Measurements from ENCODE around the gene GNGT2.

GNGT2 gene

GRCh38 chr17:49210158-49211029 lies at the start of gene GNGT2, which contains the start of gene ABI3:
Gene GNGT2, minus strand, starts transcription at chr17:49210574. Its CDS starts 3,152 bp downstream, at chr17:49207422.
Gene ABI3, plus strand, starts transcription at chr17:49210707. Its CDS starts 18 bp downstream, at chr17:49210725.
- no CpG with 5 or more reads among the region's 22 CpGs for WGBS (ENCODE audit: insufficient coverage, insufficient read length)
- no peak within 1 kb of the TSS for H3K4me3 ChIP-seq (ENCODE audit: low read length)
- H3K36me3 ChIP-seq (ENCODE audit: control insufficient read depth, insufficient read depth, low read length) = no peaks in the 10 kb centered on the region
- no peaks in the 10 kb centered on the region for H3K27me3 ChIP-seq (ENCODE audit: control insufficient read depth, insufficient read depth, low read length)
- H3K9me3 ChIP-seq (ENCODE audit: control insufficient read depth, insufficient read depth, low read length) = no peaks in the 10 kb centered on the region
- no peak for DNase-seq (ENCODE audit: low read depth, low spot score)
- H3K4me1 ChIP-seq (ENCODE audit: control insufficient read depth, insufficient read depth, low read length) = peaks cover 1% of the 10 kb centered on the region
- no peak within 1 kb of the TSS for H3K27ac ChIP-seq (ENCODE audit: low read length)

DNA sequence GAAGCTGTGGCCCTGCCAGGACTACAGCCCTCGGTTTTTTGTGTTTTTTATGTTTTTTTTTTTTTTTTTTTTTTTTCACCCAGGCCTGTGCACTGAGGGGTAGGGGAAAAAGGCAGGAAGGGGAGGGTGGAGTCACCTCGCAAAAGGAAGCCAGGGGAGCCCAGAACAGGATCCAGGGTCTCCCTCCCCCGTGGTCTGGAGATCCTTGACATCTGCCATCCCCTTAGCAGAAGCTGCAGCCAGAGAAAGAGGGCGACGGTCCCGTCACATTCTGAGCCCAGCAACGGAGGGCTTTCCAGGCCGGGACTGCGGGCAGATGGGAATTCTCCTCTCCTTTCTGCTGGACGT lies 49.3 kb upstream of the GNGT2 start:
- no peaks in the 10 kb centered on the region for H3K4me1 ChIP-seq (ENCODE audit: control insufficient read depth, insufficient read depth, low read length)
- no peaks in the 10 kb centered on the region for H3K36me3 ChIP-seq (ENCODE audit: control insufficient read depth, insufficient read depth, low read length)
- DNase-seq (ENCODE audit: low read depth, low spot score) = no peak
- H3K4me3 ChIP-seq (ENCODE audit: low read length) = peak overlapping the region; percentile 40; the same call in 1 of the 2 replicates
- H3K27me3 ChIP-seq (ENCODE audit: control insufficient read depth, insufficient read depth, low read length) = no peaks in the 10 kb centered on the region
- WGBS (ENCODE audit: insufficient coverage, insufficient read length) = no CpG with 5 or more reads among the region's 10 CpGs
- no peaks in the 10 kb centered on the region for H3K9me3 ChIP-seq (ENCODE audit: control insufficient read depth, insufficient read depth, low read length)
- H3K27ac ChIP-seq (ENCODE audit: low read length) = no peak overlapping the region

- DNase-seq (ENCODE audit: low read depth, low spot score) = no peak
- Histone ChIP-seq H3K4me3 (ENCODE audit: low read length) (no peak overlapping the region), H3K9me3 (ENCODE audit: control insufficient read depth, insufficient read depth, low read length) (no peaks in the 10 kb centered on the region), H3K36me3 (ENCODE audit: control insufficient read depth, insufficient read depth, low read length) (no peaks in the 10 kb centered on the region), H3K4me1 (ENCODE audit: control insufficient read depth, insufficient read depth, low read length) (no peaks in the 10 kb centered on the region), H3K27ac (ENCODE audit: low read length) (no peak overlapping the region), H3K27me3 (ENCODE audit: control insufficient read depth, insufficient read depth, low read length) (no peaks in the 10 kb centered on the region)
- no CpG with 5 or more reads among the region's 3 CpGs for WGBS (ENCODE audit: insufficient coverage, insufficient read length)
Observed at GRCh38 chr17:49258394-49258793, 48.0 kb upstream of the GNGT2 start.

GRCh38 chr17:49255125-49255524 lies 44.8 kb upstream of the GNGT2 start:
- H3K4me1 ChIP-seq (ENCODE audit: control insufficient read depth, insufficient read depth, low read length) = no peaks in the 10 kb centered on the region
- no peak for DNase-seq (ENCODE audit: low read depth, low spot score)
- H3K27me3 ChIP-seq (ENCODE audit: control insufficient read depth, insufficient read depth, low read length) = no peaks in the 10 kb centered on the region
- no peaks in the 10 kb centered on the region for H3K9me3 ChIP-seq (ENCODE audit: control insufficient read depth, insufficient read depth, low read length)
- H3K27ac ChIP-seq (ENCODE audit: low read length) = no peak overlapping the region
- H3K36me3 ChIP-seq (ENCODE audit: control insufficient read depth, insufficient read depth, low read length) = no peaks in the 10 kb centered on the region
- no peak overlapping the region for H3K4me3 ChIP-seq (ENCODE audit: low read length)
- WGBS (ENCODE audit: insufficient coverage, insufficient read length) = no CpG with 5 or more reads among the region's 5 CpGs

DNA sequence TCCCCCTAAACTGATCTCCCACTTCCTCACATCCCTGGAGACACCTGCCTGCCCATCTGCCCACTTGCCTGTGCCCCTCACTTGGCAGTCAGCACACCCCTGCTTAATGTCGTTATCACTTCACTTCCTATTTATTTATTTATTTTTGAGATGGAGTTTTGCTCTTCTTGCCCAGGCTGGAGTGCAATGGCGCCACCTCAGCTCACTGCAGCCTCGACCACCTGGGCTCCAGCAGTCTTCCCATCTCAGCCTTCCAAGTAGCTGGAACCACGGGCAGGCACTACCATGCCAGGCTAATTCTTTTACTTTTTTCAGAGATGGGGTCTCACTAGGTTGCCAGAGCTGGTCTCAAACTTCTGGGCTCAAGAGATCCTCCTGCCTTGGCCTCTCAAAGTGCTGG lies 43.7 kb upstream of the GNGT2 start:
- no CpG with 5 or more reads among the region's 4 CpGs for WGBS (ENCODE audit: insufficient coverage, insufficient read length)
- no peak for DNase-seq (ENCODE audit: low read depth, low spot score)
- H3K4me1 ChIP-seq (ENCODE audit: control insufficient read depth, insufficient read depth, low read length) = no peaks in the 10 kb centered on the region; the same call in 1 of the 2 replicates

DNA sequence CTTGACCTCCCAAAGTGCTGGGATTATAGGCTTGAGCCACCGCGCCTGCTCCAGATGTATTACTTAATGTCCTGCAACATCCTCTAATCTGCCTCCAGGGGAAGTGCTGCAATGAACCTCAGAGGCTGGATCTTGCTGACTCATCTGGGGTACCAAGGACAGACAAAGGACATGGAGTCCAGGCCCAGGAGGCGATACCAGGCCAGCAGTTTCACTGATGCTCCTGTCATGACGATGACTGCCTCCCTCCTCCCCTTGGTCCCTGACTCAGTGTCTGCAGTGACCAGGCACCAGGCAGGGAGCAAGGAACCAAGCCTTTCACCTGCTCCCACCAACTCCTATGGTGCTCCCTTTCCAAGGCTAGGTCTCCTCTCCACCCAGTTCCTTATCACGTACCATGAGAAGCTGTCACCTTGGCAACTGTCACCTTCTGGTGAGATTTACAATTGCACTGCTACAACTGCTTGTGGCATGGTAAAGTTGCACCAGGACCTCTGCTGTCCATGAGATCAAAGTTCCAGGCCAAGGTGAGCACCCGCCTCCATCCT lies 41.8 kb upstream of the GNGT2 start:
- no peak for DNase-seq (ENCODE audit: low read depth, low spot score)
- H3K4me1 ChIP-seq (ENCODE audit: control insufficient read depth, insufficient read depth, low read length) = no peaks in the 10 kb centered on the region; the same call in 1 of the 2 replicates
- no CpG with 5 or more reads among the region's 6 CpGs for WGBS (ENCODE audit: insufficient coverage, insufficient read length)
- no peak overlapping the region for H3K27ac ChIP-seq (ENCODE audit: low read length)
- H3K27me3 ChIP-seq (ENCODE audit: control insufficient read depth, insufficient read depth, low read length) = no peaks in the 10 kb centered on the region
- no peaks in the 10 kb centered on the region for H3K9me3 ChIP-seq (ENCODE audit: control insufficient read depth, insufficient read depth, low read length)
- H3K36me3 ChIP-seq (ENCODE audit: control insufficient read depth, insufficient read depth, low read length) = no peaks in the 10 kb centered on the region
- H3K4me3 ChIP-seq (ENCODE audit: low read length) = no peak overlapping the region

More for the DNA sequence above, 43.7 kb upstream of the GNGT2 start:
- Histone ChIP-seq H3K9me3 (ENCODE audit: control insufficient read depth, insufficient read depth, low read length) (no peaks in the 10 kb centered on the region), H3K4me3 (ENCODE audit: low read length) (no peak overlapping the region), H3K27ac (ENCODE audit: low read length) (no peak overlapping the region), H3K36me3 (ENCODE audit: control insufficient read depth, insufficient read depth, low read length) (no peaks in the 10 kb centered on the region), H3K27me3 (ENCODE audit: control insufficient read depth, insufficient read depth, low read length) (no peaks in the 10 kb centered on the region)

DNA sequence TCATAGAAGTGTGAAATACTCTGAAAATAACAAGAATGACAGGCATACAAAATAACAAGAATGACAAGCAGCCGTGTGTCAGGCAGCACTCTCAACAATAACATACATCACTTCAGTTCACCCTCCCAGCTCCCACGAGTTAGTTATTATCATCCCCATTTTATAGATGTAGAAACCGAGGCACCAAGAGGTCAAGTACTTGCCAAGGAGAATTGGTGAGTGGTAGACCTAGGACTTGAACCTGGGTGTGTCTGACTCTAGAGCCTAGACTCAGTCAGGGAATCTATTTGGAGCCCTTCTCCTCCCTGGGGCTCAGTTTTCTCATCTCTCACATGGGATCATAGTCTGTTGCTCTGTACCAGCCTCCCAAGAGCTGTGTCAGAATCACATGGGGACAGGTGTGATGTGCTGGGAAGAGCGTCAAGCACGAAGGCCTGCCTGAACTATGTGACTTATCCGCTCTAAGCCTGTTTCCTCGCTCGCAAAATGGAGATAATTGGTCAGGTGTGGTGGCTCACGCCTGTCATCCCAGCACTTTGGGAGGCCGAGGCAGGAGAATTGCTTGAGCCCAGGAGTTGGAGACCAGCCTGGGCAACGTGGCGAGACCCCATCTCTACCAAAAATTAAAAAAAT lies 39.6 kb upstream of the GNGT2 start:
- H3K9me3 ChIP-seq (ENCODE audit: control insufficient read depth, insufficient read depth, low read length) = no peaks in the 10 kb centered on the region
- H3K4me3 ChIP-seq (ENCODE audit: low read length) = no peak overlapping the region
- no peak for DNase-seq (ENCODE audit: low read depth, low spot score)
- WGBS (ENCODE audit: insufficient coverage, insufficient read length) = no CpG with 5 or more reads among the region's 12 CpGs
- no peaks in the 10 kb centered on the region for H3K27me3 ChIP-seq (ENCODE audit: control insufficient read depth, insufficient read depth, low read length)
- H3K36me3 ChIP-seq (ENCODE audit: control insufficient read depth, insufficient read depth, low read length) = no peaks in the 10 kb centered on the region
- H3K27ac ChIP-seq (ENCODE audit: low read length) = no peak overlapping the region
- H3K4me1 ChIP-seq (ENCODE audit: control insufficient read depth, insufficient read depth, low read length) = no peaks in the 10 kb centered on the region; the same call in 1 of the 2 replicates

GRCh38 chr17:49249292-49249794 lies 39.0 kb upstream of the GNGT2 start:
- no peak overlapping the region for H3K27ac ChIP-seq (ENCODE audit: low read length)
- no peak for DNase-seq (ENCODE audit: low read depth, low spot score)
- no peak overlapping the region for H3K4me3 ChIP-seq (ENCODE audit: low read length)
- H3K4me1 ChIP-seq (ENCODE audit: control insufficient read depth, insufficient read depth, low read length) = no peaks in the 10 kb centered on the region; the same call in 1 of the 2 replicates
- no peaks in the 10 kb centered on the region for H3K9me3 ChIP-seq (ENCODE audit: control insufficient read depth, insufficient read depth, low read length)
- H3K27me3 ChIP-seq (ENCODE audit: control insufficient read depth, insufficient read depth, low read length) = no peaks in the 10 kb centered on the region
- no peaks in the 10 kb centered on the region for H3K36me3 ChIP-seq (ENCODE audit: control insufficient read depth, insufficient read depth, low read length)
- WGBS (ENCODE audit: insufficient coverage, insufficient read length) = no CpG with 5 or more reads among the region's 10 CpGs

GRCh38 chr17:49247944-49248343 lies 37.6 kb upstream of the GNGT2 start:
- no peak for DNase-seq (ENCODE audit: low read depth, low spot score)
- H3K4me3 ChIP-seq (ENCODE audit: low read length) = no peak overlapping the region
- no peaks in the 10 kb centered on the region for H3K27me3 ChIP-seq (ENCODE audit: control insufficient read depth, insufficient read depth, low read length)
- no peak overlapping the region for H3K27ac ChIP-seq (ENCODE audit: low read length)
- WGBS (ENCODE audit: insufficient coverage, insufficient read length) = no CpG with 5 or more reads among the region's 7 CpGs
- H3K36me3 ChIP-seq (ENCODE audit: control insufficient read depth, insufficient read depth, low read length) = no peaks in the 10 kb centered on the region
- H3K4me1 ChIP-seq (ENCODE audit: control insufficient read depth, insufficient read depth, low read length) = no peaks in the 10 kb centered on the region; the same call in 1 of the 2 replicates
- H3K9me3 ChIP-seq (ENCODE audit: control insufficient read depth, insufficient read depth, low read length) = no peaks in the 10 kb centered on the region

DNA sequence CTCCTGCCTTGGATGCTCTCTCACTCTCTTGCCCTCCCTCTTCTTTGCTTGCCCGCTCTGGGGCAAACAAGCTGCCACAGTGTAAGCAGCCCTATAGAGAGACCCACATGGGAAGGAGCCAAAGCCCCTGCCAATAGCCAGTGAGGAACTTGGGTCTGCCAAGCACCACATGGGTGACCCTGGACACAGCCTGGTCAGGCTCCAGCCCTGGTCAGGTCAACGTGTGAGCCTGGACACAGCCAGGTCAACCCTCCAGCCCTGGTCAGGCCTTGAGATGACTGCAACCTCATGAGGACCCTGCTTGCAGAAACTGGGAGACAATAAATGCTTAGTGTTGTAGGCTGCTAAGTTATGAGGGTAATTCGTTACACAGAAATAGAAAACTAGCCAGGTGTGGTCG lies 34.5 kb upstream of the GNGT2 start:
- no peak for DNase-seq (ENCODE audit: low read depth, low spot score)
- Histone ChIP-seq H3K9me3 (ENCODE audit: control insufficient read depth, insufficient read depth, low read length) (no peaks in the 10 kb centered on the region), H3K27me3 (ENCODE audit: control insufficient read depth, insufficient read depth, low read length) (no peaks in the 10 kb centered on the region), H3K36me3 (ENCODE audit: control insufficient read depth, insufficient read depth, low read length) (no peaks in the 10 kb centered on the region), H3K27ac (ENCODE audit: low read length) (no peak overlapping the region), H3K4me1 (ENCODE audit: control insufficient read depth, insufficient read depth, low read length) (no peaks in the 10 kb centered on the region; the same call in 1 of the 2 replicates), H3K4me3 (ENCODE audit: low read length) (no peak overlapping the region)
- WGBS (ENCODE audit: insufficient coverage, insufficient read length) = no CpG with 5 or more reads among the region's 4 CpGs

Data from iPS DF 6.9 (cell line).